GM18519 (cell line): Measurements from ENCODE around the gene SLC4A2.

Experiments used
- ATAC-seq: cut with Tn5 transposase; IDR thresholded peaks from one replicate; pipeline ENCODE4 v1.9.1; 2021; ENCODE audit warnings: mild to moderate bottlenecking, moderate library complexity; ENCODE audit not compliant: unreplicated experiment, low FRiP score

SLC4A2 gene

DNA sequence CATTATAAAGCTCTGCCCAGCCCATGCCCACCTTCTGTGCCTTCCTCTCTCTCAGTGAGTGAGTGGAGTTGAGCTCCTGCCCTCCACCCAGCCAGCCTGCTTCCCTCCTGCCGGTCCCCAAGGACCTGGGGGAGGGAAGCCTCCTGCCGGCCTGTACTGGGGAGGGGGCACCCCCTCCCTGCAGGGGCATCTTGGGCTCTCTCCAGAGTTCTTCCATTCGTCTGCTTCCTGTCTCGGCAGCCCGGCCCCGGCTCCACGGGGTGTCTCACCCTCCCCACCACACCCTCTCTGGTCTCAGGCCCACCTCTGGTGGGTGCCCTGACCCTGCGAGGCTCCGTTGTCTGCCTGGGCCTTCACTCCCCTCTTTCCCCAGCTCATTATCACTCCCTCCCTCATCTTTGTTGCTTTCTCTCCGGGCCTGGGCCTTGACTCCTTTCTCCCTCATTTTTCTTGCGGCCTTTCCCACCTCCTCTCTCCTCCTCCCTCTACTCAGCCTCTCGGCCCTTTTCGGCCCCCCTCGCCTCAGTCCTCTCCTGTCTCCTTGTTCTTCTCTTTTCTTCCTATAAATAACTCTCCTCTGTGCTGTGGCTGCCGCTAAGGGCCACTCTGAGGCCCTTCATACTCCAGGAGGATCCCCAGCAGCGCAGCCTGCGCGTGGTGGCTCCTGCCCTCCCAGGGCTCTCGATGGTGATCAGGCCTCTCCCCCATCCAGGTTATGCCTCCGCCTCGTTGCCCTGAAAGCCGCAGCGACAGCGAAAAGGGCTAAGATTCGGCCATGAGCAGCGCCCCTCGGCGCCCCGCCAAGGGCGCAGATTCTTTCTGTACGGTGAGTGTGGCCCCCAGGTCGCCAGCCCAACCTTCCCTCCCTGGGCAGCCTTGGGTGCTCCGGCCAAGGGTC, 2.1 kb downstream of the SLC4A2 start:
- ATAC-seq, result no peak

DNA sequence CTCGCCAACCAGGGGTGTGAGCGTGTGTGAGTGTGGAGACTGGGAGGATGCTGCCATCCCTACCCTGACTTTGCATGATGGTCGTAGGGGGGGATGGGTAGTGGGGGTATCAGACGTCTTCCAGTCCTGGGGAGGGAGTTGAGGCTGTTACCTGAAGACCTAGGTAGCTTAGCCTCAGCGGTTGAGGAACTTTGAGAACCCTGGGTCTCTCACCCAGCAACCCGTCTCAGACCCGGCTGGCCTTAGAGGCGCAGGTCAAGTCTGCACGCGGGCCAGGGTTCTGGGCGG, 2.7 kb downstream of the SLC4A2 start:
- no peak for ATAC-seq

DNA sequence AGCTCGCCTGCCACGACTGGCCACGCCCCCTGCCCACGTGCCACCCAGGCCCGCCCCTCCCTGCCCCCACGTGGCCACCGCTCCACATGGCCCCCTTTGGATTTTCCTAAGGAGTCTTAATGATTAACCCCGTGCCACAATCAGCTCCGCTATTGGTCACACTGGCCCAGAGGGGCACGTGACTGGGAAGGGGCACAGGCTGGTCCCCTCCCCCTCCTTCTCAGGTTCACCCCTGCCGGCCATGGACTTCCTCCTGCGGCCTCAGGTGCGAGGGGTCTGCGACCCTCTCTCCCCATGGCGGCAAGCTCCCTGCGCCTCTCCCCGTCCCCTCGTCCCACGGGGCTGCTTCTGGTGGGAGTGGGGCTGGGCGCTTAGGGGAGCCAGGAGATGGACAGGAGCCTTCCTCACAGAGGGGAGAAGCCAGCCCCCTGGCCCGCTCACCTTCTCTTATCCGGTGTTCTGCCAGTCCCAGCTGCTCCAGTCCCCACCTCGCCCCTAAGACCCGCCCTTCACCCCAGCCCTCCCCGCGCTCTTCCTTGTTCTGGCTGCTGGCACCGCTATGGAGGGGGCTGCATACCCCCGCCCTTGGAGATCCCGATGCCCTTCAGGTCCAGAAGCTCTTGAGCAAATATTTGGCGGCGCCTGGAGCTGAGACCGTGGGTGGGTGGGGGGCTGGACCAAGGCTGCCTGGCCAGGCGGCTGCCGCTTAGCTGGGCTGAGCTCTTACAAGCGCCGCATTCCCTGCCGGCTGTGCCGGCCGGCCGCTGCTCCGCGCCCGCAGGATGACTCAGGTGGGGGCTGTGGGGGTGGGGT, 3.2 kb downstream of the SLC4A2 start:
- no peak for ATAC-seq

DNA sequence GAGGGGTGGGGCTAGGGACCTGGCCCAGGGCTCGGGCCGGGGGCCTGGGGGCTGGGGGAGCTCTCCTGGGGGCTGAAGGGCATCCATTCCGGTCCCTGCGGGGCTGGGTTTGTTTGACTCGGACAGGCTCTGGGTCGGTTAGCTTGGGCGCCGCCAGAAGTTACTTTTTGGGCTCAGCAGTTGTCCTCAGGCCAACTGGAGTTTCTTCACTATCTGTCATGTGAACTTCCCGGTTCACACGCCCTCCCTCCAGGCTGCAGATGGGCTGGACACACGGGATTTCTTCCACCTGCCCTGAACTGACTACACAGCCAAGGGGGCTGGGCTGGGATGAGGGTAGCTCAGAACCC, 3.8 kb downstream of the SLC4A2 start:
- no peak for ATAC-seq

DNA sequence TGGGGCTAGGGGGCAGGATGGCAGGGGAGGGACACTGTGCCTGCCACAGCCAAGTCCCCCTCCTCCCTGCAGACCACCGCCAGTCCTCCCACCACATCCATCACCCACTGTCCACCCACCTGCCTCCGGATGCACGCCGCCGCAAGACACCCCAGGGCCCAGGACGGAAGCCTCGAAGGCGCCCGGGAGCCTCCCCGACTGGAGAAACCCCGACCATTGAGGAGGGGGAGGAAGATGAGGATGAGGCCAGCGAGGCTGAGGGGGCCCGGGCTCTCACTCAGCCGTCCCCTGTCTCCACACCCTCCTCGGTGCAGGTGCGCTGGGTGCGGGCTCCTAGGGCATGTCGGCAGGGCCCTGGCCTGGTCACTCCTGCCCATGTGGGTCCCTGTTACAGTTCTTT, 5.1 kb downstream of the SLC4A2 start:
- ATAC-seq, result no peak

DNA sequence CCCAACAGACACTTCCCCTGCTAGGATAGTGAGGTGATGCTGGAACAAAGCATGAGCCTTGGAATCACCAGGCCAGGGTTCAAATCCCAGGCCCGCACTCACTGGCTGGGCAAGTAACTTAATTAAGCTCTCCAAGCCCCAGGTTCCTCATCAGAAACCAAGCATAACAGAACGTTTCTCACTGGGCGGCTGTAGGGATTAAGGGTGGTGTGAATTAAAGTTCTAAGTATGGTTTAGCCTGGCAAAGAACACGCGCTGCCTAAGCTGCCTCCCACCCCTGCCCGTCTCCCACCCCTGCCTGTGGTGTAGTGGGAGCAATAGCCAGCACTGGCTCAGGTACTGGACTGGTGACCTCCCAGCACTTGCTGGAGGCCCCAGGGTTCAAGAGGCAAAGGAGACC, 5.6 kb downstream of the SLC4A2 start:
- ATAC-seq, result no peak

DNA sequence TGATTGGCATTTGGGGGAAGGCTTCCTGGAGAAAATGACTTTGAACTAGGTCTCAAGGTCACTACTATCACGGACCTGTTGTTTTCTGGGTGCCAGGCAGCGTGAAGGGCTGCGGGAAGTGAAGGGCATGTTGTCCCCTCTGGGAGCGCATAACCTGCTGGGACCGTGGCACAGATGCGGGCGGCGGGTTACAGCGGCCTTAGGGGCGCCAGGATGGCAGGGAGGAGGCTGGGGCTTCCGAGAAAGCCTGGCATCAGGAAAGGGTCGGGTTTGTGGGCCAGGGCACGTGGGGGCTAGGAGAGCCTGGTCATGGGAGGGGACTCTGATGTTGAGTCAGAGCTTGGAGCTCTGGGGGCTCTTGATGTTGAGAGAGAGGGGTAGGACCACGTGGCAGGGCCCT, 6.1 kb downstream of the SLC4A2 start:
- no peak for ATAC-seq

DNA sequence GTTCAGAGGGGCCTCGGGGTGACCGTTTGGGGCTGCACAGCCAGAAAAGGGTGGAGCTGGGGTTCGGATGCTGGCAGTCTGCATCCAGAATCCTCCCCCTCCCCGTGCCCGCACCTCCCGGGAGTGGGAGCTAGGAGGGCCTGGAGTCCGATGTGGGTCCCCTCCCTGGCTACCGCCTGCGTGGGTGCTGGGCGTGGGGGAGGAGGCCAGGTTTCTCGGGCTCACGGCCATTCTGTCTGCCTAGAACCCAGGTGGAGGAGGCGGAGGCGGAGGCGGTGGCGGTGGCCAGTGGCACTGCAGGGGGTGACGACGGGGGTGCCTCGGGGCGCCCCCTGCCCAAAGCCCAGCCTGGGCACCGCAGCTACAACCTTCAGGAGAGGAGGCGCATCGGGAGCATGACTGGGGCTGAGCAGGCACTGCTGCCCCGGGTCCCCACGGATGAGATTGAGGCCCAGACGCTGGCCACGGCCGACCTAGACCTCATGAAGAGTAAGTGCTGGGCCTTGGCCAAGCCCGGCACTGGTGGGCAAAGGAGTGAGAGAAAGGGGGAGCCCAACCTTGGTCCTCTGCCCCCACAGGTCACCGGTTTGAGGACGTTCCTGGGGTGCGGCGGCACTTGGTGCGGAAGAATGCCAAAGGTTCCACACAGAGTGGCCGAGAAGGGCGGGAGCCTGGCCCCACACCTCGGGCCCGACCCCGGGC, 7.0 kb downstream of the SLC4A2 start:
- no peak for ATAC-seq

DNA sequence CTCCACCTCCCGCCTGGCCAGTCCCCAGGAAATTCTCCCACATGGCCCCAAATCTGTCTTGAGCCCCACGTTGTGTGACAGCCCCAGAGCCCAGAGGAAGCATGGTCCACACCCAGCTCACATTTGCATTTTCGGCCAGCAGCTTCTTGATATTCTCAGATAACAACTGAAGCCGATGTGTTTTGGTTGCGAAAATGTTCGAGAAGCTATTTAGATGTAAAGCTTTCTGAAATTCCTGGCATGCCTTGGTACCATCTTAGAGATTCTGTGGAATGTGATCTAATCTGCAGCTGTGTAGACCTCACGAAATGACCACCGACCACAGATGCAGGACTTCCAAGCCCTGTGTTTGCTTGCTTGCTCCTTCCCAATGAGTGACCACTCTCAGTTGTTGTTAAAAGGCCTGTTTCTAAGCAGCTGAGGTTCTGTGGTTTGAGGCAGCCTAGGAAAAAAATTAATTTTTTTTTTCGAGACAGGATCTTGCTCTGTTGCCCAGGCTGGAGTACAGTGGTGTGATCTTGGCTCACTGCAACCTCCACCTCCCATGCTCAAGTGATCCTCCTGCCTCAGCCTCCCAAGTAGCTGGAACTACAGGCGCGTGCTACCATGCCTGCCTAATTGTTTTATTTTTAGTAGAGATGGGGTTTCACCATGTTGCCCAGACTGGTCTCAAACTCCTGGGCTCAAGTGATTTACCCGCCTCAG, 8.8 kb downstream of the SLC4A2 start:
- ATAC-seq, result no peak

DNA sequence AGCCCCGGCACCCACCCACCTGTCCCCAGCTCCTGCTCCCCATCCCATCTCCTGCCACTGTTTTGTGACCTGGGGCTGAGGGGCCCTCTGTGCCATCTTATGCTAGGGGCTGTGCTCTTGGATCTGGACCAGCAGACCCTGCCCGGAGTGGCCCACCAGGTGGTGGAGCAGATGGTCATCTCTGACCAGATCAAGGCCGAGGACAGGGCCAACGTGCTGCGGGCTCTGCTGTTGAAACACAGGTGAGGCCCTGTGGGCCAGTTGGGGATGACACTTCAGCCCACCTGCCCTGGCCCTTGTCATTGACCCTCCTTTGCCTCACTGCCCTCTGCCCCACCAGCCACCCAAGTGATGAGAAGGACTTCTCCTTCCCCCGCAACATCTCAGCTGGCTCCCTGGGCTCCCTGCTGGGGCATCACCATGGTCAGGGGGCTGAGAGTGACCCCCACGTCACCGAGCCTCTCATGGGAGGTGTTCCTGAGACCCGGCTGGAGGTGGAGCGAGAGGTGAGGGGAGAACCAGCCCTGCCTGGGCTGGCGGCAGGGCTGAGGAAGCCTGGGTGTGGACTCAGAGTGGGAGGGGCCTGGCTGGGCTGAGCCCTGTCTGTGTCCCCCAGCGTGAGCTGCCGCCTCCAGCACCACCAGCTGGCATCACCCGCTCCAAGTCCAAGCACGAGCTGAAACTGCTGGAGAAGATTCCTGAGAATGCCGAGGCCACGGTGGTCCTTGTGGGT, 10.6 kb downstream of the SLC4A2 start:
- ATAC-seq, result no peak

DNA sequence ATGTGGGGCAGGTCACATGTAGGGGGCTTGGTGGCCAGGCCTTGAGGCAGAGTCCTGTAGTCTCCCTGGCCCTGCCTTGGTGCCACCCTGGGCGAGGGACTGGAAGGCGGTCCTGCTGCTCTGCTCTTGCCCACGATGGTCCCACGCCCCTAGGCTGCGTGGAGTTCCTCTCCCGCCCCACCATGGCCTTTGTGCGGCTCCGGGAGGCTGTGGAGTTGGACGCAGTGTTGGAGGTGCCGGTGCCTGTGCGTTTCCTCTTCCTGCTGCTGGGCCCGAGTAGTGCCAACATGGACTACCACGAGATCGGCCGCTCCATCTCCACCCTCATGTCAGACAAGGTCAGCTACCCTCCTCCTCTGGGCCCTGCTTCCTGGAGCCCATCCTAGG, 11.2 kb downstream of the SLC4A2 start:
- ATAC-seq, result no peak

DNA sequence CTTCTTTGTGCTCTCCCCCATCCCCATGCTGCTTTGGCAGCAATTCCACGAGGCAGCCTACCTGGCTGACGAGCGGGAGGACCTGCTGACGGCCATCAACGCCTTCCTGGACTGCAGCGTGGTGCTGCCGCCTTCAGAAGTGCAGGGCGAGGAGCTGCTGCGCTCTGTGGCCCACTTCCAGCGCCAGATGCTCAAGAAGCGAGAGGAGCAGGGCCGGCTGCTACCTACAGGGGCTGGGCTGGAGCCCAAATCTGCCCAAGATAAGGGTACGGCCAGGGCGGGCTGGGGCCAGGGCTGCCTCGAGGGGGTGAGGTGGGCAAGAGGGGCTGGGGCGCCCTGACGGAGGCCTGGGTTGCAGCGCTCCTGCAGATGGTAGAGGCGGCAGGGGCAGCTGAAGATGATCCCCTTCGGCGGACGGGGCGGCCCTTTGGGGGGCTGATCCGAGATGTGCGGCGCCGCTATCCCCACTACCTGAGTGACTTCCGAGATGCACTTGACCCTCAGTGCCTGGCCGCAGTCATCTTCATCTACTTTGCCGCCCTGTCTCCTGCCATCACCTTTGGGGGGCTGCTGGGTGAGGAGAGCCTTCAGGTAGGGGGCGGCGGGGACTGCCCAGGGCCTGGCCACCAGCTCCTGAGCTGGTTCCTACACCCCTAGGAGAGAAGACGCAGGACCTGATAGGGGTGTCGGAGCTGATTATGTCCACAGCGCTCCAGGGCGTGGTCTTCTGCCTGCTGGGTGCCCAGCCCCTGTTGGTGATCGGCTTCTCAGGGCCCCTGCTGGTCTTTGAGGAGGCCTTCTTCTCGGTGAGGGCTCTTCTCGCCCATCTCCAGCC, 11.9 kb downstream of the SLC4A2 start:
- ATAC-seq, result no peak

DNA sequence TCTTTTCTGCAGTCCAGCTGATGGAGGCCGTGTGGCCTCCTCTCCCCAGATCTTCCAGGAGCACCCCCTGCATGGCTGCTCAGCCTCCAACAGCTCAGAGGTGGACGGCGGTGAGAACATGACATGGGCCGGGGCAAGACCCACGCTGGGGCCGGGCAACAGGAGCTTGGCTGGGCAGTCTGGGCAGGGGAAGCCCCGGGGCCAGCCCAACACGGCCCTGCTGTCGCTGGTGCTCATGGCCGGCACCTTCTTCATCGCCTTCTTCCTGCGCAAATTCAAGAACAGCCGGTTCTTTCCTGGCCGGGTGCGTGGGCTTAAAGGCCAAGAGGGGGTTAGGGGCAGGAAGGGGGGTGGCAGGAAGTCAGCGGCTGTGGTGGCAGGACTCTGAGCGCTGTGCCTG, 14.6 kb downstream of the SLC4A2 start:
- ATAC-seq, result no peak

DNA sequence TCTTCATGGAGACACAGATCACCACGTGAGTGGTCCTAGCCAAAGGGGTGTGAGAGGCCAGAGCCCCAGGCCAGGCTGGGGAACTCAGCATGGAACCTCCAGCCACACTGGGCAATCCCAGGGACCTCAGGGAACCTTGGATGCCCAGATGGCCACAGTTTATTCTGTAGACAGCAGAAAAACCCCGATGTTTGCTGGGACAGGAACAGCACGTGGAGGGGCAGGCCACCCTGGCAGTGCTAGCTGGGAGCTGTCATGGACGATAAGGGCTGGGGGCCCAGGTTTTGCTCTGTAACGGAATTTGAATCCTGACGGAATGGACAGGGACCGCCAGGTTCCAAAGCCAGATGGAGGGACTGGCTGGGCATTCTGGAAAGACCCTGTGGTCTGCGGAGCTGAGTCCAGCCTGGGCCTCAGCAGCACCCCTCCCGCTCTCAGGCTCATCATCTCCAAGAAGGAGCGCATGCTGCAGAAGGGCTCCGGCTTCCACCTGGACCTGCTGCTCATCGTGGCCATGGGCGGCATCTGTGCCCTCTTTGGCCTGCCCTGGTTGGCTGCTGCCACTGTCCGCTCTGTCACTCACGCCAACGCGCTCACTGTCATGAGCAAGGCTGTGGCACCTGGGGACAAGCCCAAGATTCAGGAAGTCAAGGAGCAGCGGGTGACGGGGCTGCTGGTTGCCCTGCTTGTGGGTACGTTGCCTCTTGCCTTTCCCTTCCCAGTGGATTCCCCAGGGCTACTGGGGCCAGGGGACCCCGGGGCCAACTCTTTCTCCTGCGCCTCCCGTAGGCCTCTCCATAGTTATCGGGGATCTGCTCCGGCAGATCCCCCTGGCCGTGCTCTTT, 15.7 kb downstream of the SLC4A2 start:
- ATAC-seq, result no peak

DNA sequence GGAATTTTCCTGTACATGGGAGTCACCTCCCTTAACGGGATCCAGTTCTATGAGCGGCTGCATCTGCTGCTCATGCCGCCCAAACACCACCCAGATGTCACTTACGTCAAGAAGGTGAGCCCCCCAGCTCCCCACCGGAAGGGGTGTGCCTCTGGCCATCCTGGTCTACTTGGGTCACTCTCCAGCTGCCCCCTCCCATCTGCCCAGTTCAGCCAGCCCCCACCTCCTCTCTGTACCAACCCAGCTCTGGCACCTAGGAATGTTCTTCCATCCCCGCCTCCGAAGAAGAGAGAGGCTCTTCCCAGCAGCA, 16.2 kb downstream of the SLC4A2 start:
- ATAC-seq, result no peak

DNA sequence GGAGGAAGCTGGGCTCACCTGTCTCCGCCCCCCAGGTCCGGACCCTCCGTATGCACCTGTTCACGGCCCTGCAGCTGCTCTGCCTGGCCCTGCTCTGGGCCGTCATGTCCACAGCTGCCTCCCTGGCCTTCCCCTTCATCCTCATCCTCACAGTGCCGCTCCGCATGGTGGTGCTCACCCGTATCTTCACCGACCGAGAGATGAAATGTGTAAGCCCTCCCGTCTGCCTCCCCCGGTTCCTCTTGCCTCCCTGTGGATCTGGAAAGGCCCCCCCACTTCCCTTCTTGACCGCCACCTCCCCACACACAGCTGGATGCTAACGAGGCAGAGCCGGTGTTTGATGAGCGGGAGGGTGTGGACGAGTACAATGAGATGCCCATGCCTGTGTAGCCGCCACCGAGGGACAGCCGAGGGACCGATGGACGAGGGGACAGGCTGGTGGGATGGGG, 16.6 kb downstream of the SLC4A2 start:
- no peak for ATAC-seq

DNA sequence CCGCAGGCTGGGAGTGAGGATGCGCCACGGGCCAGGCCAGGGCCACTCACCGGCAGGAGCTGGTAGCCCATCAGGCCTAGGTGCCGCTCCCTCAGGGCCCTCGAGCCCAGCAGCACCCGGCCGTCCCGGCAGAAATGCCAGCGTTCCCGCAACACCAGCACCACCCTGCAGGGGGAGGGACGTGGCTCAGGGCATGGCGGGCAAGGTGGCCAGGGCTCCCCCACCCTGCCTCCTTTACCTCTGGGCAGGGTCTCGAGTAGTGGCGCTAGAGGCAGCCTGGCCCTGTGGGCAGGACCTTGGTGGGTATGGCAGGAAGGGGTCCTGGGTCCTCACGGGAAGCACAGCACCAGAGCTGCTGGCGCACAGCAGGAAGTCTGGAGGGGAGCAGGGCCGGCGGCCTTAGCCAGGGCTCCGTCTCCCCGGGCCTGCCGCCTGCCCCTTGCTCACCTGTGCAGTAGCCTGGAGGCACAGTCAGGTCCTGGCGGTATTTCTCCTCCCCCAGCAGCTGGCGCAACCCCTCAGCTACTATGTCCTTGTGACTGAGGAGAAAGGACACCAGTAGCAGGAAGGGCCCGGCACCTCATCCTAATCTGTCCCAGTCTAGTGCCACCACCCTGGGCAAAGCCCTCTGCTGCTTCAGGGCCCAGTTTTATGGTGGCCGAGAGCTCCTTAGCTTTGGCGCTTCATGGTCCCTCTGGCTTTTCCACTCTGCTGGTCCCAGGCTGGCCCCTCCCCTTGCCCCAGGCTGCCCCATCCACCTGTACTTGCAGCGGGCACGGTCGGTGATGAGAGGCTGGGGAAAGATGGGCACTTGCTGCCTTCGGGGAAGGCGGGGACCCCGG, 17.7 kb downstream of the SLC4A2 start:
- ATAC-seq, result no peak
